ENCODE results near the gene KCNG2.

GRCh38 chr18:79943608-79944125 lies 145.9 kb downstream of the KCNG2 start:
- TF ChIP-seq CTCF (CRISPR knock-in tag; IDR thresholded peaks at IDR 0.05) (no peak), IRF9 (CRISPR knock-in tag; IDR thresholded peaks at IDR 0.05; ENCODE audit: borderline replicate concordance) (no peak), NFRKB (IDR thresholded peaks at IDR 0.05) (no peak), ZFP36 (IDR thresholded peaks at IDR 0.05; ENCODE audit: borderline replicate concordance, low read depth, low read length, partially characterized antibody) (no peak), MAX (IDR thresholded peaks at IDR 0.05) (no peak), EP300 (IDR thresholded peaks at IDR 0.05; ENCODE audit: low read depth in 2 of 2, low read length in 2 of 2) (no peak), EP300 (CRISPR knock-in tag; IDR thresholded peaks at IDR 0.05; ENCODE audit: borderline replicate concordance) (no peak), ZKSCAN5 (CRISPR knock-in tag; IDR thresholded peaks at IDR 0.05) (no peak)

All from HepG2 (cell line).